Activated CD8-positive, alpha-beta T cell treated with anti-CD3 and anti-CD28 coated beads for 36 hours (primary cell): ENCODE data around the gene TMED8. TPM values are rescaled to one million over a fixed set of nuclear protein-coding genes. Genes with fewer than 3 reads are reported as not detected.

Experiments
- ATAC-seq: fragments of 200-7000 bp; cut with Tn5 transposase; one replicate; pipeline ENCODE4 v1.10.0; 2021; ENCODE audit warnings: mild to moderate bottlenecking, moderate library complexity
- CTCF ChIA-PET: fragments of 350-600 bp; sonication (Branson Sonifier 250); formaldehyde crosslinking; loops from one replicate; lab custom pipeline; 2021; ENCODE audit warnings: antibody characterized with exemption; lab: Charles Lee
- POLR2A ChIA-PET: fragments of 350-600 bp; sonication (Branson Sonifier 250); formaldehyde crosslinking; loops from one replicate; lab custom pipeline; 2021; ENCODE audit warnings: antibody characterized with exemption; lab: Charles Lee
- DNase-seq: peaks from one replicate; pipeline ENCODE4 v3.0.0-alpha.2; 2020
- H3K27ac Mint-ChIP-seq: one replicate; pipeline ENCODE4 v1.8.0; 2021; ENCODE audit warnings: mild to moderate bottlenecking, mixed read lengths
- H3K27me3 Mint-ChIP-seq: one replicate; pipeline ENCODE4 v1.8.0; 2021; ENCODE audit warnings: mixed read lengths
- H3K36me3 Mint-ChIP-seq: one replicate; pipeline ENCODE4 v1.8.0; 2021; ENCODE audit warnings: low read depth, mixed read lengths
- H3K4me1 Mint-ChIP-seq: one replicate; pipeline ENCODE4 v1.8.0; 2021; ENCODE audit warnings: low read depth, mixed read lengths
- H3K4me3 Mint-ChIP-seq: one replicate; pipeline ENCODE4 v1.8.0; 2021; ENCODE audit warnings: mild to moderate bottlenecking, moderate library complexity, mixed read lengths
- H3K9me3 Mint-ChIP-seq: one replicate; pipeline ENCODE4 v1.8.0; 2021; ENCODE audit warnings: mixed read lengths
- CTCF ChIP-seq: fragments of 200-600 bp; IDR thresholded peaks from one replicate; pipeline ENCODE4 v1.8.0; 2022; ENCODE audit warnings: antibody characterized with exemption, mild to moderate bottlenecking
- intact Hi-C: fragments of 100-400 bp; cut with micrococcal nuclease; formaldehyde crosslinking; loops from one replicate; pipeline ENCODE4 v1.10.0; 2022
- total RNA-seq, 2 experiments: library from RNA; stranded (reverse); gene quantifications; one replicate each; pipeline ENCODE4 v1.2.3, GENCODE V29; 2021

The TMED8 gene
- total RNA-seq, 2 experiments from 2014 or later, result 25.0 to 25.4 TPM

GRCh38 chr14:77314043-77314442 lies 62.9 kb downstream of the TMED8 start:
- Mint-ChIP-seq H3K36me3 (no peaks in the 10 kb centered on the region), H3K27me3 (no peaks in the 10 kb centered on the region), H3K4me3 (no peak overlapping the region), H3K4me1 (peaks cover under 1% of the 10 kb centered on the region), H3K9me3 (no peaks in the 10 kb centered on the region), H3K27ac (no peak overlapping the region)
- ATAC-seq (no peak), DNase-seq (no peak)
- ChIA-PET CTCF (interaction anchor here (0.8 to 6.4 kb wide), 3 partner anchors 10 to 162 kb away, joined by 3 to 151 read pairs (median 134); no protein-coding TSS in a partner anchor), POLR2A (interaction anchor here (1.4 kb wide), 1 partner anchor 10 kb away, joined by 4 read pairs; no protein-coding TSS in a partner anchor)
- no peak for TF ChIP-seq CTCF
- intact Hi-C loops, result no loop called here

GRCh38 chr14:77313371-77313770 lies 63.5 kb downstream of the TMED8 start:
- no peak for TF ChIP-seq CTCF
- Mint-ChIP-seq H3K4me1 (no peaks in the 10 kb centered on the region), H3K36me3 (no peaks in the 10 kb centered on the region), H3K9me3 (no peaks in the 10 kb centered on the region), H3K27me3 (no peaks in the 10 kb centered on the region), H3K27ac (no peak overlapping the region), H3K4me3 (no peak overlapping the region)
- CTCF ChIA-PET, result interaction anchor here (1.1 to 5.2 kb wide), 3 partner anchors 9 to 162 kb away, joined by 3 to 151 read pairs (median 4); no protein-coding TSS in a partner anchor
- no peak for ATAC-seq
- POLR2A ChIA-PET, result no interaction called here
- intact Hi-C loops, result no loop called here
- DNase-seq, result no peak

- intact Hi-C loops, result no loop called here
- no peak for TF ChIP-seq CTCF
These were observed 65.7 kb downstream of the TMED8 start for GRCh38 chr14:77311217-77311616.

GRCh38 chr14:77310026-77310425 lies 66.9 kb downstream of the TMED8 start:
- H3K4me1 Mint-ChIP-seq, result peaks cover 2% of the 10 kb centered on the region
- intact Hi-C loops, result no loop called here
- H3K9me3 Mint-ChIP-seq, result no peaks in the 10 kb centered on the region
- no peak overlapping the region for H3K4me3 Mint-ChIP-seq
- POLR2A ChIA-PET, result no interaction called here
- TF ChIP-seq CTCF, result no peak
- CTCF ChIA-PET, result interaction anchor here (1.0 to 1.3 kb wide), 2 partner anchors 9 to 159 kb away, joined by 3 to 7 read pairs; no protein-coding TSS in a partner anchor
- no peak overlapping the region for H3K27ac Mint-ChIP-seq
- ATAC-seq, result no peak
- no peaks in the 10 kb centered on the region for H3K36me3 Mint-ChIP-seq
- DNase-seq, result no peak
- H3K27me3 Mint-ChIP-seq, result no peaks in the 10 kb centered on the region

More at GRCh38 chr14:77311217-77311616, 65.7 kb downstream of the TMED8 start:
- no peak overlapping the region for H3K4me3 Mint-ChIP-seq
- ChIA-PET POLR2A (no interaction called here), CTCF (interaction anchor here (1.4 kb wide), 1 partner anchor 171 kb away, joined by 3 read pairs; no protein-coding TSS in a partner anchor)
- H3K36me3 Mint-ChIP-seq, result no peaks in the 10 kb centered on the region
- DNase-seq, result no peak
- no peak for ATAC-seq
- no peak overlapping the region for H3K27ac Mint-ChIP-seq
- no peaks in the 10 kb centered on the region for H3K9me3 Mint-ChIP-seq
- H3K4me1 Mint-ChIP-seq, result peaks cover 2% of the 10 kb centered on the region
- H3K27me3 Mint-ChIP-seq, result no peaks in the 10 kb centered on the region

- TF ChIP-seq CTCF, result no peak
- POLR2A ChIA-PET, result no interaction called here
- Mint-ChIP-seq H3K36me3 (no peaks in the 10 kb centered on the region), H3K4me3 (no peak overlapping the region), H3K27me3 (no peaks in the 10 kb centered on the region), H3K27ac (no peak overlapping the region), H3K4me1 (peaks cover 2% of the 10 kb centered on the region), H3K9me3 (no peaks in the 10 kb centered on the region)
- intact Hi-C loops, result no loop called here
- ATAC-seq (no peak), DNase-seq (no peak)
- CTCF ChIA-PET, result interaction anchor here (1.0 to 1.3 kb wide), 2 partner anchors 8 to 158 kb away, joined by 3 to 7 read pairs; no protein-coding TSS in a partner anchor
These were observed 67.8 kb downstream of the TMED8 start for GRCh38 chr14:77309131-77309530.
